ENCODE results near the gene ACBD4. TPM values are rescaled to one million over a fixed set of nuclear protein-coding genes. Genes with fewer than 3 reads are reported as not detected.

Gene ACBD4
- total and polyA plus RNA-seq, 10 of the 15 experiments (the other 5 are each of a cell fraction or from before 2014, with no cell fraction given) = 0.20 to 13.8 (median 6.9) TPM

GRCh38 chr17:45160447-45161287 lies 25.2 kb downstream of the ACBD4 start (continued):
- TF ChIP-seq BCL11A (IDR thresholded peaks at IDR 0.05; ENCODE audit: low read depth, low read length) (no peak), SREBF1 (IDR thresholded peaks at IDR 0.05; ENCODE audit: low read length) (no peak), WRNIP1 (IDR thresholded peaks at IDR 0.05; ENCODE audit: borderline replicate concordance, low read depth, low read length) (no peak), STAT3 (IDR thresholded peaks at IDR 0.05; ENCODE audit: low read depth, low read length) (no peak), GATAD2B (conservative IDR thresholded peaks at IDR 0.05; ENCODE audit: low read depth) (no peak), CBX5 (IDR thresholded peaks at IDR 0.05; ENCODE audit: low read depth) (no peak), PAX8 (IDR thresholded peaks at IDR 0.05) (no peak), E2F8 (IDR thresholded peaks at IDR 0.05; ENCODE audit: low read depth, partially characterized antibody) (no peak), RCOR1 (conservative IDR thresholded peaks at IDR 0.05; ENCODE audit: low read depth, low read length) (no peak), PAX5 (IDR thresholded peaks at IDR 0.05; ENCODE audit: borderline replicate concordance, low read depth, low read length) (no peak), SIX5 (IDR thresholded peaks at IDR 0.05; ENCODE audit: low read depth, low read length, severe bottlenecking) (no peak), SMARCA5 (IDR thresholded peaks at IDR 0.05) (no peak), ZNF207 (IDR thresholded peaks at IDR 0.05; ENCODE audit: borderline replicate concordance) (no peak), SMC3 (IDR thresholded peaks at IDR 0.05; ENCODE audit: borderline replicate concordance, low read length) (no peak), ZBTB33 (IDR thresholded peaks at IDR 0.05) (no peak), ZNF24 (IDR thresholded peaks at IDR 0.05) (no peak), NKRF (conservative IDR thresholded peaks at IDR 0.05) (peak; percentile 58; the same call in 1 of the 2 replicates), TCF7 (IDR thresholded peaks at IDR 0.05; ENCODE audit: borderline replicate concordance) (no peak), IKZF2 (IDR thresholded peaks at IDR 0.05) (peak in 1 of 2 experiments; percentile 65; a peak in 2 of 4 replicates)
- TF ChIP-seq, protein P1, sequence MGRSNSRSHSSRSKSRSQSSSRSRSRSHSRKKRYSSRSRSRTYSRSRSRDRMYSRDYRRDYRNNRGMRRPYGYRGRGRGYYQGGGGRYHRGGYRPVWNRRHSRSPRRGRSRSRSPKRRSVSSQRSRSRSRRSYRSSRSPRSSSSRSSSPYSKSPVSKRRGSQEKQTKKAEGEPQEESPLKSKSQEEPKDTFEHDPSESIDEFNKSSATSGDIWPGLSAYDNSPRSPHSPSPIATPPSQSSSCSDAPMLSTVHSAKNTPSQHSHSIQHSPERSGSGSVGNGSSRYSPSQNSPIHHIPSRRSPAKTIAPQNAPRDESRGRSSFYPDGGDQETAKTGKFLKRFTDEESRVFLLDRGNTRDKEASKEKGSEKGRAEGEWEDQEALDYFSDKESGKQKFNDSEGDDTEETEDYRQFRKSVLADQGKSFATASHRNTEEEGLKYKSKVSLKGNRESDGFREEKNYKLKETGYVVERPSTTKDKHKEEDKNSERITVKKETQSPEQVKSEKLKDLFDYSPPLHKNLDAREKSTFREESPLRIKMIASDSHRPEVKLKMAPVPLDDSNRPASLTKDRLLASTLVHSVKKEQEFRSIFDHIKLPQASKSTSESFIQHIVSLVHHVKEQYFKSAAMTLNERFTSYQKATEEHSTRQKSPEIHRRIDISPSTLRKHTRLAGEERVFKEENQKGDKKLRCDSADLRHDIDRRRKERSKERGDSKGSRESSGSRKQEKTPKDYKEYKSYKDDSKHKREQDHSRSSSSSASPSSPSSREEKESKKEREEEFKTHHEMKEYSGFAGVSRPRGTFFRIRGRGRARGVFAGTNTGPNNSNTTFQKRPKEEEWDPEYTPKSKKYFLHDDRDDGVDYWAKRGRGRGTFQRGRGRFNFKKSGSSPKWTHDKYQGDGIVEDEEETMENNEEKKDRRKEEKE (IDR thresholded peaks at IDR 0.05) = no peak
- TF ChIP-seq, protein P2, sequence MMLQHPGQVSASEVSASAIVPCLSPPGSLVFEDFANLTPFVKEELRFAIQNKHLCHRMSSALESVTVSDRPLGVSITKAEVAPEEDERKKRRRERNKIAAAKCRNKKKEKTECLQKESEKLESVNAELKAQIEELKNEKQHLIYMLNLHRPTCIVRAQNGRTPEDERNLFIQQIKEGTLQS (IDR thresholded peaks at IDR 0.05; ENCODE audit: borderline replicate concordance, extremely low read depth, low read depth, low read length) = no peak

Measured in GM12878 (cell line).